ENCODE results near the gene UGT1A1. TPM values are rescaled to one million over a fixed set of nuclear protein-coding genes. Genes with fewer than 3 reads are reported as not detected.

Gene UGT1A1
- total RNA-seq, 1 donor from 2014 or later: not detected

DNA sequence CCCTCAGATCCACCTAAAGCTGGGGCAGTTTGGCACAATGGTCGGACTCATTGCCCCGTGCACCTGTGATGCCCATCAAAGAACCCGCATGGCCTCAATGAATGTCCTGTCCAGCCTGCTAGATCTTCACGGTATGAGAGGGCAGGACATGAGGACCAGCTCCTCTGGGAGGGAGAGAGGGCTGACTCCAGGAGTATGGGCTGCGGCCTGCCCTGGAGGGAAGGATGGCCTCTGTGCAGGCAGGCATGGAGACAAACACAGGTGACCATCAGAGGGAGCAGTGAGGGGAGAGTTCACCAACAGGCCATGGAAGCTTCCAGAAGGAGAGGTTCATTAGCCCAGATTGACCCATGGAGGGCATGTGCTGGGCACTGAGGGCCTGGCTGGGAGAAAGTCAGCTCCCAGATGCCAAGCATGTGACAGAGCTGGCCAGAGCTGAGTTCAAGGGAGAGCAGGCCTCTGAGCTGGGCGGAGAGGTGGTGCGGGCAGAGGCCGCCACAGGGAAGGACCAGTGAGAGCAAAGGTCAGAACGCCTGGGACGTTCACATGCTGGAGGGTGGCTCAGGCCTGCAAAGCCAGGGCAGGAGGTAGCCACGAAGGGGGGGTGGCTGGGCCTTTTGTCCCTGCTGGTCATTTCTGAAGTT, 58.0 kb downstream of the UGT1A1 start:
- intact Hi-C loops (cut with micrococcal nuclease): no loop called here
- no peaks in the 10 kb centered on the region for H3K36me3 Mint-ChIP-seq (ENCODE audit: low read depth)
- H3K4me3 Mint-ChIP-seq: no peak overlapping the region
- peaks cover 10% of the 10 kb centered on the region for H3K27me3 Mint-ChIP-seq (ENCODE audit: insufficient read depth)
- no peaks in the 10 kb centered on the region for H3K4me1 Mint-ChIP-seq (ENCODE audit: low read depth)
- no peaks in the 10 kb centered on the region for H3K9me3 Mint-ChIP-seq
- no peak for DNase-seq (ENCODE audit: low spot score)
- H3K27ac Mint-ChIP-seq: no peak overlapping the region

- no peaks in the 10 kb centered on the region for H3K4me1 Mint-ChIP-seq (ENCODE audit: low read depth)
- intact Hi-C loops (cut with micrococcal nuclease): no loop called here
- DNase-seq (ENCODE audit: low spot score): no peak
- H3K36me3 Mint-ChIP-seq (ENCODE audit: low read depth): no peaks in the 10 kb centered on the region
- H3K4me3 Mint-ChIP-seq: no peak overlapping the region
- H3K9me3 Mint-ChIP-seq: no peaks in the 10 kb centered on the region
- peaks cover 10% of the 10 kb centered on the region for H3K27me3 Mint-ChIP-seq (ENCODE audit: insufficient read depth)
- H3K27ac Mint-ChIP-seq: no peak overlapping the region
These were observed 58.9 kb downstream of the UGT1A1 start for GRCh38 chr2:233818639-233819621.

DNA sequence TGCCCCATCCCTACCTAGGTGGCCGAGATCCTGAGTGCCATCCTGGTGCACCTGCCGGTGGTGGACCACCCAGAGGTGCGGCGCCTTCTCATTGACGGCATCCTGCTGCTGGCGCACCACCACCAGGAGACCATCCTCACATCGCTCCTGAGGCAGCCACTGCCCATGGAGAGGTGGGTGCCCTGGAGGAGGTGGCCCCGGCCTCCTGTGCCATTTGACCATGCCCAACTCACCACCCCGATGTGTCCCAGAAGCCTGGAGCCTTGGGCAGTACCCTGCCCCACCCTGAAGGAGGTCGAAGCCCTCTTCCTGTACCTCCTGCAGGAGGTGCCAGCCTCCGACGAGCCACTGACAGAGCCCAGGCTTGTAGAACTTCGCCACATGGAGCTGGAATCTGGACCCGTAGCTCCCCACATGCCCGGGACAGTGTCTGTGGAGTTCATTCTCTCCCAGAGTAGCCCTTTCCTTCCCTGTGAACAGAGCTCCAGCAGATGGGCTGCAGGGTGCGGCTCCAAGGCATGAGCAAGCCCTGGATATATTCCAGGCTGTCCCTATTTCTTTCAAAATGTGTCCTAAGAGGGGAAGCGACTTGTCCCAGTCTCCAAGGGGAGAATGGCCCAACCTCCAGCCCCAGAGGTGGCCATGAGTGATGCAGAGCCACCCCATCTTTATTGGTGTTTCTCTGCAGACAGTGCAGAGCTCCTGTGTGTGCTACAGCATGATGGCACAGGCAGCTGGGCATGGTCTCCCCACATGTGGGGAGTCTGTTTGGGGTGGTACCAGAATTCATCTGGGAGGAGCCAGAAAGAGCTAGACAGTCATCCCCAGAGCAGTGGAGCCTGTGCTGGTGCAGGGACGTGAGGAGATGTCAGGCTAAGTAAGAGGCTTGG, 60.1 kb downstream of the UGT1A1 start:
- Mint-ChIP-seq H3K4me3 (no peak overlapping the region), H3K27me3 (ENCODE audit: insufficient read depth) (peaks cover 12% of the 10 kb centered on the region), H3K9me3 (no peaks in the 10 kb centered on the region), H3K36me3 (ENCODE audit: low read depth) (no peaks in the 10 kb centered on the region), H3K27ac (no peak overlapping the region), H3K4me1 (ENCODE audit: low read depth) (no peaks in the 10 kb centered on the region)
- no peak for DNase-seq (ENCODE audit: low spot score)
- intact Hi-C loops (cut with micrococcal nuclease): no loop called here

- no peak overlapping the region for H3K27ac Mint-ChIP-seq
- H3K4me1 Mint-ChIP-seq (ENCODE audit: low read depth): no peaks in the 10 kb centered on the region
- DNase-seq (ENCODE audit: low spot score): no peak
- no peaks in the 10 kb centered on the region for H3K36me3 Mint-ChIP-seq (ENCODE audit: low read depth)
- intact Hi-C loops (cut with micrococcal nuclease): no loop called here
- no peaks in the 10 kb centered on the region for H3K9me3 Mint-ChIP-seq
- peaks cover 6% of the 10 kb centered on the region for H3K27me3 Mint-ChIP-seq (ENCODE audit: insufficient read depth)
- no peak overlapping the region for H3K4me3 Mint-ChIP-seq
These were observed 60.7 kb downstream of the UGT1A1 start for GRCh38 chr2:233820774-233821105.

DNA sequence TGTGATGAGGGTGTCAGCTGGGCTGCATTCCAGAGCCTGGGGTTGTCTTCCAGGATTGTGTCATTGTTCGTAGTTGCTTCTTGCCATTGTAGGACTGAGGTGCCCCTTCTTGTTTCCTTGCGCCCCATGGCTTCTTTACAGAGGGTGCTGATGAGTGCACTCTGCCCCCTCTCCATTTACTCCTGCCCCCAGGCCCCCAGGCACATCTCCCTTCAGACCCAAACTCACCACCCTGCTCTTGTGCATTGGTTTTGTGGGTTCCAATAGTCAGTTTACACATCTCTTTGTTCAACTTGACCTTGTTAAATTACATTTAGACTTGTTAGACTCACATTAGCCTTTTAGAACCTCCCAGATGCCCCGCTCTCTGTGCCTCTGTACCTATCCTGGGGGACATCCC, 61.1 kb downstream of the UGT1A1 start:
- no peaks in the 10 kb centered on the region for H3K9me3 Mint-ChIP-seq
- H3K27ac Mint-ChIP-seq: no peak overlapping the region
- no peak overlapping the region for H3K4me3 Mint-ChIP-seq
- no peaks in the 10 kb centered on the region for H3K36me3 Mint-ChIP-seq (ENCODE audit: low read depth)
- intact Hi-C loops (cut with micrococcal nuclease): no loop called here
- peaks cover 3% of the 10 kb centered on the region for H3K27me3 Mint-ChIP-seq (ENCODE audit: insufficient read depth)
- H3K4me1 Mint-ChIP-seq (ENCODE audit: low read depth): no peaks in the 10 kb centered on the region
- DNase-seq (ENCODE audit: low spot score): no peak

- H3K9me3 Mint-ChIP-seq: no peaks in the 10 kb centered on the region
- no peak overlapping the region for H3K4me3 Mint-ChIP-seq
- no peaks in the 10 kb centered on the region for H3K4me1 Mint-ChIP-seq (ENCODE audit: low read depth)
- peaks cover 3% of the 10 kb centered on the region for H3K27me3 Mint-ChIP-seq (ENCODE audit: insufficient read depth)
- no peaks in the 10 kb centered on the region for H3K36me3 Mint-ChIP-seq (ENCODE audit: low read depth)
- DNase-seq (ENCODE audit: low spot score): no peak
- no peak overlapping the region for H3K27ac Mint-ChIP-seq
- intact Hi-C loops (cut with micrococcal nuclease): no loop called here
These were observed 61.6 kb downstream of the UGT1A1 start for GRCh38 chr2:233821709-233822100.

DNA sequence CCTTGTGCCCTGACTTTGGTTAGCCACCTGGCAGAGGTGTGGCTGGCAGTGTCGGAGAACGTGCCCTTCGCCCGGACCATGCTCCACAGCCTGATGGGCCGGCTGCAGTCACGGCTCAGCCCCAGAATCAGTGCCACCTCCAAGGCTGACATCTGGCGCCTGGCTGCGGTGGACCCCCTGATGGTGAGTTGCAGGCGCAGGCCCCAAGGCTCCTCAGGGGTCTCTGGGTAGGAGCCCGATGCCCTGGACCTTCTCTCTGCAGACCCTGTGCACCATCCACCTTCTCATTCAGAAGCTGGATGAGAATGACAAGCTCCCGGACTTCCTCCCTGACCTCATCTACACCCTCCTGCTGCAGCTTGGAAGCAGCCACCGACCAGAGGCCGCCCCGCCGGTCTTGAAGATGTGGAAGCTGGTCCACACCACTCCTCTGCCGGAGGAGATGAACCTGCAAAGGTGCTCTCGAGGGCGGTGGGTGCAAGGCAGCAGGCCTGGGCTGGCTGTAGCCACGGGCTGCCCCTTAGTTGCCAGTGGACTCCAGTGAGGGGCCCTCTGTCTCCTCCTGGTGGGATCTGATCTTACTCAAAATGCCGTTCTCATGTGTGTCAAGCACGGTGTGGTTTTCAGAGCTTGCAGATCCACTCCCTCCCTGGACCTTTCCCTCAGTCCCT, 62.2 kb downstream of the UGT1A1 start:
- no peaks in the 10 kb centered on the region for H3K9me3 Mint-ChIP-seq
- H3K27ac Mint-ChIP-seq: no peak overlapping the region
- no peak for DNase-seq (ENCODE audit: low spot score)
- H3K27me3 Mint-ChIP-seq (ENCODE audit: insufficient read depth): peaks cover 3% of the 10 kb centered on the region
- H3K4me1 Mint-ChIP-seq (ENCODE audit: low read depth): no peaks in the 10 kb centered on the region
- no peaks in the 10 kb centered on the region for H3K36me3 Mint-ChIP-seq (ENCODE audit: low read depth)
- intact Hi-C loops (cut with micrococcal nuclease): no loop called here
- no peak overlapping the region for H3K4me3 Mint-ChIP-seq

Other genes starting within 250 kb of the UGT1A1 start
- gene USP40, start 193.5 kb upstream of the UGT1A1 start, total RNA-seq: 10.1 and 11.2 TPM in 2 replicates
- gene UGT1A8, start 142.6 kb upstream of the UGT1A1 start, total RNA-seq: not detected in 2 replicates
- not detected in 2 replicates for gene UGT1A10, start 123.8 kb upstream of the UGT1A1 start, total RNA-seq
- gene UGT1A9, start 88.4 kb upstream of the UGT1A1 start, total RNA-seq: not detected in 2 replicates
- not detected in 2 replicates for gene UGT1A7, start 78.4 kb upstream of the UGT1A1 start, total RNA-seq
- not detected in 2 replicates for gene UGT1A6, start 67.4 kb upstream of the UGT1A1 start, total RNA-seq
- not detected in 2 replicates for gene UGT1A5, start 47.4 kb upstream of the UGT1A1 start, total RNA-seq
- gene UGT1A4, start 41.5 kb upstream of the UGT1A1 start, total RNA-seq: not detected in 2 replicates
- gene UGT1A3, start 31.2 kb upstream of the UGT1A1 start, total RNA-seq: not detected in 2 replicates
- not detected in 2 replicates for gene MROH2A, start 18.1 kb downstream of the UGT1A1 start, total RNA-seq
- gene HJURP, start 94.3 kb downstream of the UGT1A1 start, total RNA-seq: 38.2 and 40.4 TPM in 2 replicates
- gene TRPM8, start 157.1 kb downstream of the UGT1A1 start, total RNA-seq: not detected in 2 replicates

Data from activated T-helper 1 cell treated with anti-CD3 and anti-CD28 coated beads, Interleukin-12 subunit alpha, Interleukin-12 subunit beta, Interleukin-2, Interleukin-4 antibody, amounts not matched to agents 30 ng/mL and 10 ng/mL and 1 ng/mL, durations not matched to agents 14 hours and 24 hours and 36 hours (primary cell).